Epithelial cell of proximal tubule (primary cell): Measurements from ENCODE around the gene CCSER2. TPM values are rescaled to one million over a fixed set of nuclear protein-coding genes. Genes with fewer than 3 reads are reported as not detected.
"Not testable (repeated sequence)": the region's sequence is repeated elsewhere in the genome, so short reads cannot be mapped to it uniquely, and the experiment has no call there.

ENCODE experiments used
- DNase-seq: peaks from one replicate; pipeline ENCODE4 v3.0.0-alpha.2; 2011; ENCODE audit warnings: low read depth
- H3K4me3 ChIP-seq: 2 replicates; pipeline ENCODE4 v1.5.1; 2011; ENCODE audit warnings: low read depth, mild to moderate bottlenecking, low read length
- total RNA-seq: library from RNA; depleted of rRNA; stranded (reverse); fragments of >200 nt; gene quantifications from 2 replicates; pipeline ENCODE4 v1.2.3, GENCODE V29; 2015
- TF ChIP-seq, protein P1 (sequence below): conservative IDR thresholded peaks from 2 replicates; pipeline ENCODE4 v1.5.1; 2012; ENCODE audit warnings: low read depth, mild to moderate bottlenecking, low read length

Gene CCSER2
- total RNA-seq, 1 donor from 2014 or later: 8.8 TPM

DNA sequence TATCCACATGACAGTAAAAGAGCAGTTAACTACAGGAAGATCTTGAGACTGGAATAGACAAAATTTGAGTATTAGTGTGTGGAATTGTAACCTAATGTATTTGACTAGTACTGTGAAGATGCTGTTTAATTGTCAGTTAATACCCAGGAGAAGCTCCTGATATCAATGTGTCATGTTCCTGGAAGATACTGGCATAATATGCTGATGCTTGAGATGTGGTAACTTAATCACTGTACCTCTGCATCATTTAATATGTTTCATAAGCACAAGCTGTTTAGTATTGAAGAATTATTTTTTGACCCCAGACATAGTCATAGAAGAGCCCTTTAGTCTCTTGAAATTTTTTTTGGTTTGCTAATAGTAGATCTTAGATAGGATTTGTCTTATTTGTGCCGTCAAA lies 15.4 kb downstream of the CCSER2 start:
- H3K4me3 ChIP-seq: no peak overlapping the region
- TF ChIP-seq, protein P1, sequence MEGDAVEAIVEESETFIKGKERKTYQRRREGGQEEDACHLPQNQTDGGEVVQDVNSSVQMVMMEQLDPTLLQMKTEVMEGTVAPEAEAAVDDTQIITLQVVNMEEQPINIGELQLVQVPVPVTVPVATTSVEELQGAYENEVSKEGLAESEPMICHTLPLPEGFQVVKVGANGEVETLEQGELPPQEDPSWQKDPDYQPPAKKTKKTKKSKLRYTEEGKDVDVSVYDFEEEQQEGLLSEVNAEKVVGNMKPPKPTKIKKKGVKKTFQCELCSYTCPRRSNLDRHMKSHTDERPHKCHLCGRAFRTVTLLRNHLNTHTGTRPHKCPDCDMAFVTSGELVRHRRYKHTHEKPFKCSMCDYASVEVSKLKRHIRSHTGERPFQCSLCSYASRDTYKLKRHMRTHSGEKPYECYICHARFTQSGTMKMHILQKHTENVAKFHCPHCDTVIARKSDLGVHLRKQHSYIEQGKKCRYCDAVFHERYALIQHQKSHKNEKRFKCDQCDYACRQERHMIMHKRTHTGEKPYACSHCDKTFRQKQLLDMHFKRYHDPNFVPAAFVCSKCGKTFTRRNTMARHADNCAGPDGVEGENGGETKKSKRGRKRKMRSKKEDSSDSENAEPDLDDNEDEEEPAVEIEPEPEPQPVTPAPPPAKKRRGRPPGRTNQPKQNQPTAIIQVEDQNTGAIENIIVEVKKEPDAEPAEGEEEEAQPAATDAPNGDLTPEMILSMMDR: no peak
- no peak for DNase-seq

DNA sequence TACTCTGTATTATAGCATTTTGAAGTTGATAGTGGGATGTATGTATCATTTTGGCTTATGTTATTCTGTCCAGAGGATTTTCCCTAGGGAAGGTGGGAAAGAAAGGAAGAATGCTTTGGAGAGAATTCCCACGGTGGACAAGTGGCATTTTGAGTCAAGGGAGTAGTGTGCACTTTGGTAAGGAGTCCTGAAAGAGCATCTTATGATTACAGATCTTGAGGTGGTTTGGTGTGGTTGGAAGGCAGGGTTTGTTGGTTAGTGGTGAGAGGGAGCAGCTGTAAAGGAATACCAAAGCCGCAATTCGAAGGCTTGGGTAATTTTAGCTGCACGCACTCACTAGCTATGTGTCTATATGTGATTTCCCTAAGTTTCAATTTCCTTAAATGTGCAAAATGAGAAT lies 16.1 kb downstream of the CCSER2 start:
- no peak overlapping the region for H3K4me3 ChIP-seq
- no peak for DNase-seq
- TF ChIP-seq, protein P1: no peak

DNA sequence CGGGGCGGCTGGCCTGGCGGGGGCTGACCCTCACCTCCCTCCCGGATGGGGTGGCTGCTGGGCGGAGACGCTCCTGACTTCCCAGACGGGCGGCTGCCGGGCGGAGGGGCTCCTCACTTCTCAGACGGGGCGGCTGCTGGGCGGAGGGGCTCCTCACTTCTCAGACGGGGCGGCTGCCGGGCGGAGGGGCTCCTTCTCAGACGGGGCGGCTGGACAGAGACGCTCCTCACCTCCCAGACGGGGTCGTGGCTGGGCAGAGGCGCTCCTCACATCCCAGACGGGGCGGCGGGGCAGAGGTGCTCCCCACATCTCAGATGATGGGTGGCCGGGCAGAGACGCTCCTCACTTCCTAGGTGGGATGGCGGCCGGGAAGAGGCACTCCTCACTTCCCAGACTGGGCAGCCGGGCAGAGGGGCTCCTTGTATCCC lies 19.2 kb downstream of the CCSER2 start:
- DNase-seq: not testable (repeated sequence)

DNA sequence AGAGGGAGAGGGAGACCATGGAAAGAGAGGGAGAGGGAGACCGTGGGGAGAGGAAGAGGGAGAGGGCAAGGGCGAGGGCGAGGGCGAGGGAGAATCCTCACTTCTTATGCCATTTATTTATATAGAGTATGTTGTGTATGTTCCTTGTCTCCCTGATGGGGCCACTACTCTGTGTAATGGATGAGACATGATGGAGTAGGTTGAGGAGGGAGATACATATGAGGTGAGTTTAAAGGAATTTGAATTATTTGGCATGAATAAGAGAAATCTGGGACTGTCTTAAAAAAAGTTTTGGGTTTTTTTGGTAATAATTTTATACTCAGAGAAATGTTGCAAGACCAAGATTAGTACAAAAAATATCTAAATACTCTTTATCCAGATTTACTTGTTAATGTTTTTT lies 20.1 kb downstream of the CCSER2 start:
- no peak overlapping the region for H3K4me3 ChIP-seq
- no peak for DNase-seq
- TF ChIP-seq, protein P1: no peak

More for the DNA sequence above, 19.2 kb downstream of the CCSER2 start:
- not testable (repeated sequence) for H3K4me3 ChIP-seq

DNA sequence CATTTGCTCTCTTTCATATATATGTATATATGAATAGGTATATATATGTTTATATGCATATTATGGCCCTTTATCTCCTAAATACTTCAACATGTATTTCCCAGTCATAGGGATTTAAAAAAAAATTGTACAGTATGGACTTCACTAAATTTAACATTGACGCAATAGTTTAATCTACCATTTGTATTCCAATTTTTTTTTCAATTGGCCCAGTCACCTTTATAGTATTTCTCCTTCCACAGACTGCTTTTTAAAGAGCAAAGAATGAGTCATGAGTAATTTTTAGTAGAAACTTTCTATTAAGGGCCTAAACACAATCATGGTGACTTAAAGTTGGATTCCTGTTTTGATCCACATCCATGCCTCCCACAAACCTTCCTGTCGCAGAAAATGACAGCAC lies 20.5 kb downstream of the CCSER2 start:
- TF ChIP-seq, protein P1: no peak
- no peak for DNase-seq
- no peak overlapping the region for H3K4me3 ChIP-seq

DNA sequence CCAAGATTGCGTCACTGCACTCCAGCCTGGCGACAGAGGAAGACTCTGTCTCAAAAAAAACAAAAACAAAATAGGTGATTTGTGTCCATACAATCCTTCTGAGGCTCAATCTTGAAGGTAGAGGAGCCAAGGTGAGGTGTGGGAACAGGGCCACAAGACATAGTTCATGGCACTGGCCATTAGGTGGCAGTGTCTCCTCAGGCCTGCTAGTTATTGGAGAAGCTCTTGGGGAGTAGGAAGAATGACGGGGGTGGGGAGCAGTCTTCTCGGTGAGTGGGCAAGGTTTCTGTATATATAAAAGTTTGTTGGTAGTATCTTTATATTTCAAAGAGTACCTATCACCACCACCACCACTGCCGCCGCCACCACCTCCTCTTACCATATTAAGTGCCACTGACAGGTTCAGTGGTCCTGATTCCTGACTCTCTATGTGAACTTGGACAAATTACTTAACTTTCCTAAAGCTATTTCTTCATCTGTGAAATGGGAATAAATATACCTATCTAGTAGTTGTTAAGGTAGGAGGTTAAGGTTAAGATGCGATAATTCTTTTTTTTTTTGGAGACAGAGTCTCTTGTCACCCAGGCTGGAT lies 24.0 kb downstream of the CCSER2 start:
- DNase-seq: no peak
- no peak overlapping the region for H3K4me3 ChIP-seq
- TF ChIP-seq, protein P1: peak; percentile 89

DNA sequence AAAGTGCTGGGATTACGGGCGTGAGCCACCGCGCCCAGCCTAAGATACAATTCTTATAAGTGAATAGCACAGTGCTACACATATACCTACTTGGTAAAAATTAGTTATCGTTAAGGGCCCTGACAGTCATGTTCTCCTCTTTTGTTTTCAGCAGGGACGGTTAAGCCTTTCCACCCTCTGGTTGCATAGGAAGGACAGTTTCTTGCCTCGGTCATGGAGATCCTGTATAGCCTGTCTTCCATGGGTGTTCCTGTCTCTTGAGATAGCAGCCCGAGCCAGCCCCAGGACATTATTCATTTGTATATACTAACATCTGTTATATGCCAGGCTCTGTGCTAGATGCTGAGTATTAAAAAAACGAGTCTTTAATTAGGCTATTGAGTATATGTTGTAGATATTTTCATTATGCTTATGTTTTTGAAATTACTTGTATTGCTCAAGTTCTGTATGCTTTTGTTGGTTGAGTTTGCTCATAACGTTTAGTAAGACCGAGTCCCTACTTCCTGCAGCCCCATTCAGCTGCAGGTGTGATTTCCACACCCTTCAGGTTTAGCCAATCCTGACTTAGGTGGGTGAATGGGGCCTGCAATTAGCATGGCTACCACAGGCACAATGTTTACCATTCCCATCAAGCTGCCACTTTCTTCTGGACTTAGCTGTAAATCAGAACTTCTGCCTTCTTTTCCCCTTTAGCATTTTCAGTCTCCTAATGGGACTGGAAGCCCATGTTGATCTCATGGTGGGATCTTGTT lies 24.8 kb downstream of the CCSER2 start:
- no peak for DNase-seq
- no peak overlapping the region for H3K4me3 ChIP-seq
- TF ChIP-seq, protein P1: no peak
